Spleen (tissue), 11 donors: ENCODE data around the gene SMIM33. TPM values are rescaled to one million over a fixed set of nuclear protein-coding genes. Genes with fewer than 3 reads are reported as not detected.

Source experiments
- DNase-seq: peaks from one replicate; pipeline ENCODE4 v3.0.0-alpha.2; 2020
- H3K27ac ChIP-seq, 8 donors: fragments of 200-600 bp; sonication (generic) in 7 of 8; 1 replicate in 4 of 8; 2 replicates in 4 of 8; pipeline versions ENCODE4 v1.5.0 to v1.8.0; 2016 to 2021; ENCODE audit warnings: inconsistent platforms in 4 of 8, mild to moderate bottlenecking in 4 of 8, moderate library complexity in 1 of 8
- H3K27me3 ChIP-seq, 7 donors: fragments of 200-600 bp; sonication (generic) in 6 of 7; replicated peaks in 1 of 7; 1 replicate in 4 of 7; 2 replicates in 3 of 7; pipeline versions ENCODE4 v1.5.0 to v1.8.0; 2016 to 2021; ENCODE audit warnings: inconsistent platforms in 3 of 7, mild to moderate bottlenecking in 1 of 7
- H3K36me3 ChIP-seq, 6 donors: fragments of 200-600 bp; sonication (generic) in 5 of 6; 1 replicate in 4 of 6; 2 replicates in 2 of 6; pipeline versions ENCODE4 v1.5.0 to v1.8.0; 2016 to 2021; ENCODE audit warnings: inconsistent platforms in 2 of 6
- H3K4me1 ChIP-seq, 6 donors: fragments of 200-600 bp; sonication (generic) in 5 of 6; 1 replicate in 3 of 6; 2 replicates in 3 of 6; pipeline versions ENCODE4 v1.5.0 to v1.8.0; 2016 to 2021; ENCODE audit warnings: inconsistent platforms in 3 of 6
- H3K4me3 ChIP-seq, 8 donors: fragments of 200-600 bp; sonication (generic) in 7 of 8; 1 replicate in 4 of 8; 2 replicates in 4 of 8; pipeline versions ENCODE4 v1.5.0 to v1.8.0; 2016 to 2021; ENCODE audit warnings: inconsistent platforms in 4 of 8, mild to moderate bottlenecking in 4 of 8, moderate library complexity in 2 of 8
- H3K9me3 ChIP-seq, 8 donors: fragments of 200-600 bp; sonication (generic) in 7 of 8; 1 replicate in 4 of 8; 2 replicates in 4 of 8; pipeline versions ENCODE4 v1.5.0 to v1.8.0; 2016 to 2021; ENCODE audit warnings: inconsistent platforms in 4 of 8
- POLR2A ChIP-seq, 3 donors: fragments of 450-650 bp; IDR thresholded peaks; one replicate each; pipeline ENCODE4 v1.5.1; 2017; ENCODE audit warnings: antibody characterized with exemption in 3 of 3, mild to moderate bottlenecking in 1 of 3
- POLR2AphosphoS5 ChIP-seq, 3 donors: sonication (generic); formaldehyde crosslinking; IDR thresholded peaks; one replicate each; pipeline ENCODE4 v1.5.1; 2017; ENCODE audit warnings: antibody characterized with exemption in 3 of 3
- whole genome bisulfite sequencing, 5 donors: extraction: QIAGEN DNeasy Blood & Tissue Kit in 3 of 5; methylation state at CpG; one replicate each; pipeline versions ENCODE4 v1.1.5 to v1.1.7; 2013 to 2018; 5-methylcytosine and 5-hydroxymethylcytosine counted together
- intact Hi-C: fragments of 100-400 bp; cut with DNase I; formaldehyde crosslinking; loops from one replicate; pipeline ENCODE4 v1.15.0; 2023; ENCODE audit warnings: low total_unique reads
- polyA plus RNA-seq, 3 donors: library from polyadenylated mRNA; stranded (reverse); fragments of 200-250 nt; gene quantifications; one replicate each; pipeline ENCODE4 v1.2.1, GENCODE V29; 2013
- total RNA-seq, 7 donors: library from RNA; depleted of rRNA in 3 of 7; stranded (reverse); fragments of >200 nt in 3 of 7; fragmentation: NEBNext Ultra II Directional in 4 of 7; extraction: Animal tissue kit (Norgen Biotek cat#: 25700) in 4 of 7; gene quantifications; one replicate each; pipeline versions ENCODE4 v1.1.0 to v1.2.1, GENCODE V29; 2016 to 2021
- TF ChIP-seq, protein P1 (sequence below), 11 experiments: fragments of 200-600 bp in 7 of 11; fragments of 450-650 bp in 4 of 11; sonication (generic) in 4 of 11; IDR thresholded peaks in 8 of 11; conservative IDR thresholded peaks in 3 of 11; 1 replicate in 7 of 11; 2 replicates in 4 of 11; pipeline versions ENCODE4 v1.4.0 to v1.8.0; 2016 to 2021; ENCODE audit warnings: antibody characterized with exemption in 11 of 11, inconsistent platforms in 4 of 11, mild to moderate bottlenecking in 1 of 11
- donor health status: healthy with polysubstance abuse.
- donor health status: DM: no; HTN: no; CAD: no; lungs with moderate emphysema.
- donor health status: DM: no; HTN: no; CAD: no.
- donor health status: Bipolar disorder and iron deficiency.
- donor health status: healthy.
- donor health status: DM: no; HTN: no; CAD: no.
- donor health status: DM: yes; HTN: yes; CAD: no.

Gene SMIM33
- total and polyA plus RNA-seq, 10 donors: 0.03 to 0.24 TPM; not detected in 8

DNA sequence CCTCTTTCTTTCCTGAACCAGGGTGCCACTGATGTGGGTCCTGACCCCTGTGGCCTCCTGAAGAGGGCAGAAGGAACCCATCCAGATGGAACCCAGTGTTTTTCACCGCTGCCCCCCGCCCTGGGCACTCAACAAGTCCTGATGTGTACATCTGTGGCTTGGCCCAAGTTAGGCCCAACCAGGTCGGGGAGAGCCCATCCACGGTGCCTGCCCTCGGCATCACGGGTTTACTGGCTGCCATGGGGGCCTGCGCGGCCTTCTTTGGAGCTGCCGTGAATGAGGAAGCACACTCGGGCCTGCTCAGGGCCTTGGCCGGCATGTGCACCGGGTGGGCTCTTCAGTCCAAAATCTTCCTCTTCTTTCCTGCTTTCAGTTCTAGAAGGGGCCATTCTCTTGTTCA, 14.0 kb upstream of the SMIM33 start:
- Histone ChIP-seq H3K9me3 (no peaks in the 10 kb centered on the region), H3K27ac (no peak overlapping the region), H3K27me3 (no peaks in the 10 kb centered on the region), H3K4me3 (no peak overlapping the region), H3K36me3 (peaks cover 0 to 34% (median 0%) of the 10 kb centered on the region in 6 donors), H3K4me1 (peaks cover 0 to 48% (median 22%) of the 10 kb centered on the region in 6 donors)
- 80 to 94% (median 90%) methylated on average over 11 to 12 of the region's 12 CpGs for WGBS, 5 donors
- peak; percentile 70 for DNase-seq
- intact Hi-C loops: no loop called here
- TF ChIP-seq, protein P1, sequence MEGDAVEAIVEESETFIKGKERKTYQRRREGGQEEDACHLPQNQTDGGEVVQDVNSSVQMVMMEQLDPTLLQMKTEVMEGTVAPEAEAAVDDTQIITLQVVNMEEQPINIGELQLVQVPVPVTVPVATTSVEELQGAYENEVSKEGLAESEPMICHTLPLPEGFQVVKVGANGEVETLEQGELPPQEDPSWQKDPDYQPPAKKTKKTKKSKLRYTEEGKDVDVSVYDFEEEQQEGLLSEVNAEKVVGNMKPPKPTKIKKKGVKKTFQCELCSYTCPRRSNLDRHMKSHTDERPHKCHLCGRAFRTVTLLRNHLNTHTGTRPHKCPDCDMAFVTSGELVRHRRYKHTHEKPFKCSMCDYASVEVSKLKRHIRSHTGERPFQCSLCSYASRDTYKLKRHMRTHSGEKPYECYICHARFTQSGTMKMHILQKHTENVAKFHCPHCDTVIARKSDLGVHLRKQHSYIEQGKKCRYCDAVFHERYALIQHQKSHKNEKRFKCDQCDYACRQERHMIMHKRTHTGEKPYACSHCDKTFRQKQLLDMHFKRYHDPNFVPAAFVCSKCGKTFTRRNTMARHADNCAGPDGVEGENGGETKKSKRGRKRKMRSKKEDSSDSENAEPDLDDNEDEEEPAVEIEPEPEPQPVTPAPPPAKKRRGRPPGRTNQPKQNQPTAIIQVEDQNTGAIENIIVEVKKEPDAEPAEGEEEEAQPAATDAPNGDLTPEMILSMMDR (IDR thresholded peaks at IDR 0.05 in 8 of 11, conservative IDR thresholded peaks at IDR 0.05 in 3 of 11): no peak
- TF ChIP-seq POLR2A (IDR thresholded peaks at IDR 0.05) (no peak), POLR2AphosphoS5 (IDR thresholded peaks at IDR 0.05) (no peak)

GRCh38 chr5:139457241-139457640, 13.6 kb upstream of the SMIM33 start:
- Histone ChIP-seq H3K4me1 (peaks cover 0 to 53% (median 22%) of the 10 kb centered on the region in 6 donors), H3K27me3 (no peaks in the 10 kb centered on the region), H3K27ac (peak overlapping the region in 3 of 8 donors; percentile 70 to 84 (median 77)), H3K9me3 (no peaks in the 10 kb centered on the region), H3K4me3 (no peak overlapping the region), H3K36me3 (peaks cover 0 to 30% (median 0%) of the 10 kb centered on the region in 6 donors)
- 84 to 99% (median 97%) methylated on average over 5 of the region's 5 CpGs for WGBS, 5 donors
- no peak for TF ChIP-seq POLR2AphosphoS5 (IDR thresholded peaks at IDR 0.05)
- TF ChIP-seq, protein P1 (IDR thresholded peaks at IDR 0.05 in 8 of 11, conservative IDR thresholded peaks at IDR 0.05 in 3 of 11): no peak
- no peak for TF ChIP-seq POLR2A (IDR thresholded peaks at IDR 0.05)
- intact Hi-C loops: no loop called here
- peak; percentile 24 for DNase-seq

GRCh38 chr5:139457653-139458306, 13.0 kb upstream of the SMIM33 start:
- H3K27ac ChIP-seq: peak overlapping the region in 4 of 8 donors; percentile 70 to 84 (median 74)
- no peak overlapping the region for H3K4me3 ChIP-seq
- peaks cover 0 to 56% (median 23%) of the 10 kb centered on the region in 6 donors for H3K4me1 ChIP-seq
- H3K36me3 ChIP-seq: peaks cover 0 to 29% (median 0%) of the 10 kb centered on the region in 6 donors
- no peaks in the 10 kb centered on the region for H3K9me3 ChIP-seq
- DNase-seq: peak; percentile 44
- TF ChIP-seq POLR2A (IDR thresholded peaks at IDR 0.05): no peak
- no peak for TF ChIP-seq POLR2AphosphoS5 (IDR thresholded peaks at IDR 0.05)
- TF ChIP-seq, protein P1 (IDR thresholded peaks at IDR 0.05 in 8 of 11, conservative IDR thresholded peaks at IDR 0.05 in 3 of 11): no peak
- H3K27me3 ChIP-seq: no peaks in the 10 kb centered on the region
- intact Hi-C loops: no loop called here
- WGBS, 5 donors: 87 to 93% (median 87%) methylated on average over 5 of the region's 5 CpGs

- Histone ChIP-seq H3K27ac (peak overlapping the region in 6 of 8 donors; percentile 49 to 84 (median 70)), H3K36me3 (peaks cover 0 to 27% (median 0%) of the 10 kb centered on the region in 6 donors), H3K9me3 (no peaks in the 10 kb centered on the region), H3K27me3 (no peaks in the 10 kb centered on the region), H3K4me1 (peaks cover 0 to 60% (median 27%) of the 10 kb centered on the region in 6 donors), H3K4me3 (no peak overlapping the region)
- 48 to 55% (median 50%) methylated on average over 8 of the region's 8 CpGs for WGBS, 5 donors
- DNase-seq: peak; percentile 84
- TF ChIP-seq, protein P1 (IDR thresholded peaks at IDR 0.05 in 8 of 11, conservative IDR thresholded peaks at IDR 0.05 in 3 of 11): no peak
- peak in 1 of 3 donors; percentile 28 for TF ChIP-seq POLR2AphosphoS5 (IDR thresholded peaks at IDR 0.05)
- intact Hi-C loops: no loop called here
Observed at GRCh38 chr5:139458580-139459407, 12.0 kb upstream of the SMIM33 start.
